ENCODE data around the gene SELENON.

GRCh38 chr1:25805863-25806225, 5.9 kb downstream of the SELENON start:
- TF ChIP-seq ARNT (IDR thresholded peaks at IDR 0.05) (no peak), FOXA1 (IDR thresholded peaks at IDR 0.05) (no peak), FOXM1 (IDR thresholded peaks at IDR 0.05; ENCODE audit: borderline replicate concordance) (no peak), BHLHE40 (IDR thresholded peaks at IDR 0.05; ENCODE audit: borderline replicate concordance) (no peak), ZNF384 (IDR thresholded peaks at IDR 0.05) (no peak), ELF4 (IDR thresholded peaks at IDR 0.05) (no peak), SP1 (IDR thresholded peaks at IDR 0.05) (no peak), HDGF (IDR thresholded peaks at IDR 0.05; ENCODE audit: borderline replicate concordance) (no peak)
